Transverse colon (tissue), 4 donors: ENCODE measurements around the gene LTK. TPM values are rescaled to one million over a fixed set of nuclear protein-coding genes. Genes with fewer than 3 reads are reported as not detected.

ENCODE experiments used
- DNase-seq: peaks from one replicate; pipeline ENCODE4 v3.0.0-alpha.2; 2019
- H3K27ac ChIP-seq, 4 donors: fragments of 200-600 bp; sonication (generic); 2 replicates each; pipeline ENCODE4 v1.5.1; 2016 to 2018; ENCODE audit warnings: inconsistent platforms in 4 of 4
- H3K27me3 ChIP-seq: fragments of 200-600 bp; sonication (generic); 2 replicates; pipeline ENCODE4 v1.5.1; 2017; ENCODE audit warnings: inconsistent platforms
- H3K36me3 ChIP-seq, 4 donors: fragments of 200-600 bp; sonication (generic); 2 replicates each; pipeline ENCODE4 v1.5.1; 2017 to 2019; ENCODE audit warnings: inconsistent platforms in 4 of 4
- H3K4me1 ChIP-seq, 4 donors: fragments of 200-600 bp; sonication (generic); 2 replicates each; pipeline ENCODE4 v1.5.1; 2017 to 2020; ENCODE audit warnings: inconsistent platforms in 4 of 4
- H3K4me3 ChIP-seq, 4 donors: fragments of 200-600 bp; sonication (generic); 1 replicate in 1 of 4; 2 replicates in 3 of 4; pipeline versions ENCODE4 v1.5.1 to v1.6.1; 2017 to 2019; ENCODE audit warnings: inconsistent platforms in 4 of 4
- H3K9me3 ChIP-seq, 2 donors: fragments of 200-600 bp; sonication (generic); 2 replicates each; pipeline ENCODE4 v1.5.1; 2017 to 2019; ENCODE audit warnings: inconsistent platforms in 2 of 2
- EP300 ChIP-seq: sonication (generic); formaldehyde crosslinking; IDR thresholded peaks from one replicate; pipeline ENCODE4 v1.6.1; 2017; ENCODE audit warnings: antibody characterized with exemption, low read depth
- POLR2A ChIP-seq: fragments of 450-650 bp; IDR thresholded peaks from one replicate; pipeline ENCODE4 v1.6.1; 2016; ENCODE audit warnings: antibody characterized with exemption, mild to moderate bottlenecking, moderate library complexity
- POLR2AphosphoS5 ChIP-seq, 3 donors: sonication (generic); formaldehyde crosslinking; IDR thresholded peaks; one replicate each; pipeline ENCODE4 v1.6.1; 2016; ENCODE audit warnings: antibody characterized with exemption in 3 of 3
- WGBS, 2 donors: methylation state at CpG; one replicate each; pipeline ENCODE4 v1.1.5; 2018; ENCODE audit warnings: low coverage in 1 of 2; 5-methylcytosine and 5-hydroxymethylcytosine counted together
- in situ Hi-C, 4 donors: fragments of 200-750 bp; cut with MboI; loops; one replicate each; pipeline versions ENCODE4 v1.15.0 to v1.15.1; 2017; ENCODE audit warnings: low sequenced_read_pairs in 3 of 4, low pct_ligation_motif_present in 1 of 4, low pct_unique_long_range_greater_than_20kb in 1 of 4
- intact Hi-C: fragments of 100-400 bp; cut with DNase I; formaldehyde crosslinking; loops from one replicate; pipeline ENCODE4 v1.15.1; 2023; ENCODE audit warnings: low total_unique reads
- total RNA-seq, 4 donors: library from RNA; depleted of rRNA; stranded (reverse); fragments of >200 nt; gene quantifications; one replicate each; pipeline ENCODE4 v1.1.0, GENCODE V29; 2016
- TF ChIP-seq, protein P1 (sequence below), 5 experiments: fragments of 200-600 bp in 3 of 5; fragments of 450-650 bp in 2 of 5; sonication (generic) in 3 of 5; IDR thresholded peaks; 1 replicate in 2 of 5; 2 replicates in 3 of 5; pipeline ENCODE4 v1.5.1; 2016 to 2017; ENCODE audit warnings: antibody characterized with exemption in 5 of 5, inconsistent platforms in 3 of 5, mild to moderate bottlenecking in 2 of 5, moderate library complexity in 1 of 5

The LTK gene
- total RNA-seq, 4 donors from 2014 or later: 0.40 to 15.0 (median 11.6) TPM

DNA sequence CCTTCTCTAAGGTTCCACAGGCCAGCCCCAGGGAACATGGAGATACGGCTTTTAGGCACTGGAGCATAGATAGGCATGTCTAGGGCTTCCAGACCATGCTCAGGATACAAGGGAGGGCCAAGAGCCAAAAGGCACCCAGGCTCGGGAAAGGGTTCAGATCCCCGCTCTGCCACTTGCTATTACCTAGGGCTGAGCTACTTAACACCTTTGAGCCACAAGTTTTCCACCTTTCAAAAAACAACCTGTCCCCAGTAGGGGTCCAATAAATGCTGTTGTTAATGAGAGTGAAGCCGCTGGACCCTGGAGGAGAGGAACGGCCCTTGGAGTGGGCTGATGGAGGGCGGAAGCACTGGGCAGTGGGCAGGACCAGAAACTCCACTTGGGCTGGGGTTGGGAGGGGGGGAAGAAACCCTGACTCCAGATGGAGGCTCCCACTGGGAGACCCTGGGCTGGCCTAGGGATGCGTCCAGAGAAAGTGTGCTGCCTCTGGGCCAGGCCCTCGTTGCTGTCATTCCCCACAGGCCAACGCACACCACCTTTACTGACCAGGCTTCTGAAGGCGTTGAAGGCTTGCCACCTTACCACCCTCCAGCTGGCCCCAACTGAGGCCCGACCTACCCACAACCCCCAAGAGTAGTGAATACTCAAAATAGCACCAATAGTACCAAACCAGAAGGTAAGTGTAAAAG lies 28.5 kb downstream of the LTK start:
- Histone ChIP-seq H3K36me3 (peaks cover 0 to 10% (median 4%) of the 10 kb centered on the region in 4 donors), H3K9me3 (no peaks in the 10 kb centered on the region), H3K4me1 (peaks cover 0 to 33% (median 19%) of the 10 kb centered on the region in 4 donors), H3K27me3 (no peaks in the 10 kb centered on the region), H3K27ac (no peak overlapping the region), H3K4me3 (no peak overlapping the region)
- 45 to 81% methylated on average over 2 to 11 of the region's 11 CpGs for WGBS, 2 donors
- in situ Hi-C loops: no loop called here
- intact Hi-C loops: no loop called here
- DNase-seq: no peak
- TF ChIP-seq, protein P1, sequence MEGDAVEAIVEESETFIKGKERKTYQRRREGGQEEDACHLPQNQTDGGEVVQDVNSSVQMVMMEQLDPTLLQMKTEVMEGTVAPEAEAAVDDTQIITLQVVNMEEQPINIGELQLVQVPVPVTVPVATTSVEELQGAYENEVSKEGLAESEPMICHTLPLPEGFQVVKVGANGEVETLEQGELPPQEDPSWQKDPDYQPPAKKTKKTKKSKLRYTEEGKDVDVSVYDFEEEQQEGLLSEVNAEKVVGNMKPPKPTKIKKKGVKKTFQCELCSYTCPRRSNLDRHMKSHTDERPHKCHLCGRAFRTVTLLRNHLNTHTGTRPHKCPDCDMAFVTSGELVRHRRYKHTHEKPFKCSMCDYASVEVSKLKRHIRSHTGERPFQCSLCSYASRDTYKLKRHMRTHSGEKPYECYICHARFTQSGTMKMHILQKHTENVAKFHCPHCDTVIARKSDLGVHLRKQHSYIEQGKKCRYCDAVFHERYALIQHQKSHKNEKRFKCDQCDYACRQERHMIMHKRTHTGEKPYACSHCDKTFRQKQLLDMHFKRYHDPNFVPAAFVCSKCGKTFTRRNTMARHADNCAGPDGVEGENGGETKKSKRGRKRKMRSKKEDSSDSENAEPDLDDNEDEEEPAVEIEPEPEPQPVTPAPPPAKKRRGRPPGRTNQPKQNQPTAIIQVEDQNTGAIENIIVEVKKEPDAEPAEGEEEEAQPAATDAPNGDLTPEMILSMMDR (IDR thresholded peaks at IDR 0.05): no peak
- TF ChIP-seq POLR2AphosphoS5 (IDR thresholded peaks at IDR 0.05): no peak

DNA sequence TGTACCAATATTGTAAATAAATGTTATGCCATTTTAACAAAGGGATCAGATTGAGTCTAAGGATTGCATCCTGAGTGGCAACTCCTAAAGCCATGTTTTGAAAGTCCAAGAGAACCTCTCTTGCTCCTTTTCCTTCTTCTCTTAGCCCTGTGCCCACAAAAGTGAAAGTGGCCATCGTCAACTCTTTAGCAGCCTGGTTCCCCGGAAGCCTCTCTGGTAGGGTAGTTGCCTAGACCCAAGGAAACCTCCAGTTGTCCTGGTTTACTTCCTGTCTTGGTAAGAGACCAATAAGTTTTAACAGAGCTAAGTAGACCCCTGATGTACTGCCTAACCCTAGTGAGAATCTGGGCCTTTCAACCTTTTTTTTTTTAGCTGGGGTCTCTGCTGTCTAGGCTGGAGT lies 30.1 kb downstream of the LTK start:
- Histone ChIP-seq H3K9me3 (no peaks in the 10 kb centered on the region), H3K4me3 (no peak overlapping the region), H3K4me1 (peaks cover 0 to 33% (median 19%) of the 10 kb centered on the region in 4 donors), H3K27me3 (no peaks in the 10 kb centered on the region), H3K27ac (peak overlapping the region; percentile 52 to 74 (median 69)), H3K36me3 (peaks cover 0 to 22% (median 10%) of the 10 kb centered on the region in 4 donors)
- in situ Hi-C loops: no loop called here
- no peak for DNase-seq
- intact Hi-C loops: no loop called here
- WGBS, 2 donors: 74% methylated on average over 2 of the region's 2 CpGs; no CpG with 5 or more reads in 1 of the 2 donors
- TF ChIP-seq POLR2AphosphoS5 (IDR thresholded peaks at IDR 0.05) (no peak), POLR2A (no peak), EP300 (no peak)
- TF ChIP-seq, protein P1 (IDR thresholded peaks at IDR 0.05): no peak

DNA sequence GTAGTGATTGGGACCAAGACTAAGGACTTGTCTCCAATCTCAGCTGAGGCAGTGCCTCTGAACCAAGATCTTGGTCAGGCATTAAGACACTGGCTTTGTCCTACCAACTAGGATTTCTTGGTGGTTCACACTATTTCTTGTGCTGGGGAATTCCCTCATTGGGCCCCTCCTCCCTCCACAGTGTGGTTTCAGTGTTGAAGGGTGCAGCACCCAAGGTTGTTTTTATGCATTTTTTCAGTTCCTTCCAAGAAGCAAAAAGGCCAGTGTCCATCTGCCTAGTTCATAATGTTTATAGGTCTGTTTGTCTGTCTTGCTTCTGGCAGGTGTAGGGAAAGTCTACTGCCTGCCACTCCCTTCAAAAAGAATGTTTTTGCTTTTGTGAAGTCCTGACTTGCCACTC lies 30.5 kb downstream of the LTK start:
- Histone ChIP-seq H3K27ac (peak overlapping the region; percentile 52 to 74 (median 69)), H3K27me3 (no peaks in the 10 kb centered on the region), H3K4me1 (peaks cover 0 to 33% (median 19%) of the 10 kb centered on the region in 4 donors), H3K36me3 (peaks cover 0 to 26% (median 11%) of the 10 kb centered on the region in 4 donors), H3K4me3 (no peak overlapping the region), H3K9me3 (no peaks in the 10 kb centered on the region)
- DNase-seq: no peak
- in situ Hi-C loops: no loop called here
- TF ChIP-seq POLR2A: no peak
- no peak for TF ChIP-seq EP300
- TF ChIP-seq POLR2AphosphoS5 (IDR thresholded peaks at IDR 0.05): no peak
- TF ChIP-seq, protein P1 (IDR thresholded peaks at IDR 0.05): no peak
- intact Hi-C loops: no loop called here

DNA sequence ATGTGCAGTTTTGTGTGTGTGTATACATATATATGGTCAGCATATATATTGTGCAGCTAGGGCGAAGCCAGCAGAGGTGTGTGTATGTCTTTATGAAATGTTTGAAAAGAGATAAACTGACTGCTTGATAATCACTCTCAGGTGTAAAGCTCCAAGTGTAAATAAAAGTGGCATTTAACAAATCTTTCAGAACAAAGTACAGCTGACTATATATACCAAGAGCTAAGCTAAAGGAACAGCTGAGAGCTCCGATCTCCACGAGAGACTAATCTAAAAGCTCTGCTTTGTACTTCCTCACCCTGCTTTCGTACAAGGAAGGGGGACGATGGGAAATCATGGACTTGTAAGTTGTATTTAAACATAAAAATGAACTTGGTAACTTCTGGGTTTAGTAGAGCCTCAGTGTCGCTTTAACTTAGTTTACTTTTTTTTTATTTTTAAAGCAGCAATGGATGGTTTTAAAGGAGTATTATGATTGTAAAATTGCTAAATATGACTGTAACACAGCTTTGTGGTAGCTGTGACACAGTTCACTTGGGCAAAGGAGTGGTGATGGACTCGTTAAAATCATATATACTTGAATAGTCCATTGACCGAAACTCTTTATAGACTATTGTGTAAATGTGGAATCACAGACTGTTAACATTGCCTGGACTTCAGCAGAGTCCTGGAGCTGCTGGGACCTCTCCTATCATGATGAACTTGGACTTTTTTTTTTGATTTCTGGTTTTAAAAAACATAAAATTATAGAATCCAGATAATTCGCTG lies 31.3 kb downstream of the LTK start:
- Histone ChIP-seq H3K27me3 (no peaks in the 10 kb centered on the region), H3K4me3 (no peak overlapping the region), H3K27ac (peak overlapping the region; percentile 52 to 74 (median 69)), H3K36me3 (peaks cover 0 to 33% (median 15%) of the 10 kb centered on the region in 4 donors), H3K9me3 (no peaks in the 10 kb centered on the region), H3K4me1 (peaks cover 0 to 33% (median 19%) of the 10 kb centered on the region in 4 donors)
- 41 to 63% methylated on average over 9 of the region's 9 CpGs for WGBS, 2 donors
- in situ Hi-C loops (no loop called here), intact Hi-C loops (no loop called here)
- peak in 1 of 3 donors; percentile 66 for TF ChIP-seq POLR2AphosphoS5 (IDR thresholded peaks at IDR 0.05)
- TF ChIP-seq, protein P1 (IDR thresholded peaks at IDR 0.05): no peak
- TF ChIP-seq POLR2A: no peak
- TF ChIP-seq EP300: no peak
- DNase-seq: no peak
